Measurements from ENCODE around the gene C3orf33.

DNA sequence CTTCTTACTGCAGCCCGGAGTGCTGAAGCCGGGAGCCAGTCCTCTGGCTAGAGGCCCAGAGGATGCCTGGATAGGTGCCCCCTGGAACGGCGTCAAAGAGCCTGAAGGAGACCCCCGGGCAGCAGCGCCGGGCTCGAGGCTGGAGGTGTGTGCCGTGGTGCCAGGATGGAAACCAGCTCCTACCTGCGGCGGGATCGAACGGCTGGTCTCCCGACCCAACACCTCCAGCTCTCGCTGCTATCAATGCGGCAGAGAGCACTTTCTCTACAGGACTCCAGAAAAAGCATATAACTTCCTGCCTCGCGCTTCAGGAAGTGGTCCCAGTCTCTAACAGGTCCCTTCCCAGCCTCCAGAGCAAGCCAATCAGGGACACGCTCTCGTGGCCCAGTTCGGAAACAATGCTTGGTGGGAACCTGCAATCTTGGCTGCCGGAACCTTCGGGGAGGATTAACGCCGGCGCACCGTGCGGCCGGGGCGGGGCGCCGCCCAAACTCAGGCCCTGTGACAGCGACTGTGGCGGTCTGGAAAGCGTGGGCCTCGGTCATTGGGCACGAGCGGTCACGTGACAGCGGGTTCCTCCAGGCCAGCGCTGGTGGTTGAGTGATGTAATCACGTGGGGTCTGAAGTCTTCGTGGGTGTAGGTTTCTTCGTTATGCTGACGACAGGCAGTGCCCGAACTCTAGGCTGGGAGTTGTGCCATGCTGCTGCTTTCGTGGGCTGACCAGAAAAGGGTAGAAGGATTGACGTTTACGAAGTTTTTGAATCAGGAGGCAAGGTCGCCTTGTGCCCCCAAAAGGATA lies 48.3 kb upstream of the C3orf33 start, which contains the start of gene SLC33A1:
- TF ChIP-seq, protein P1, sequence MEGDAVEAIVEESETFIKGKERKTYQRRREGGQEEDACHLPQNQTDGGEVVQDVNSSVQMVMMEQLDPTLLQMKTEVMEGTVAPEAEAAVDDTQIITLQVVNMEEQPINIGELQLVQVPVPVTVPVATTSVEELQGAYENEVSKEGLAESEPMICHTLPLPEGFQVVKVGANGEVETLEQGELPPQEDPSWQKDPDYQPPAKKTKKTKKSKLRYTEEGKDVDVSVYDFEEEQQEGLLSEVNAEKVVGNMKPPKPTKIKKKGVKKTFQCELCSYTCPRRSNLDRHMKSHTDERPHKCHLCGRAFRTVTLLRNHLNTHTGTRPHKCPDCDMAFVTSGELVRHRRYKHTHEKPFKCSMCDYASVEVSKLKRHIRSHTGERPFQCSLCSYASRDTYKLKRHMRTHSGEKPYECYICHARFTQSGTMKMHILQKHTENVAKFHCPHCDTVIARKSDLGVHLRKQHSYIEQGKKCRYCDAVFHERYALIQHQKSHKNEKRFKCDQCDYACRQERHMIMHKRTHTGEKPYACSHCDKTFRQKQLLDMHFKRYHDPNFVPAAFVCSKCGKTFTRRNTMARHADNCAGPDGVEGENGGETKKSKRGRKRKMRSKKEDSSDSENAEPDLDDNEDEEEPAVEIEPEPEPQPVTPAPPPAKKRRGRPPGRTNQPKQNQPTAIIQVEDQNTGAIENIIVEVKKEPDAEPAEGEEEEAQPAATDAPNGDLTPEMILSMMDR (IDR thresholded peaks at IDR 0.05), result peak in 1 of 3 donors; percentile 4
- TF ChIP-seq POLR2A (IDR thresholded peaks at IDR 0.05), result peak; percentile 37
- TF ChIP-seq POLR2AphosphoS5 (IDR thresholded peaks at IDR 0.05), result peak; percentile 85 to 96 (median 94)

Data from breast epithelium (tissue), 3 donors.